Kidney glomerular epithelial cell (primary cell): ENCODE data around the gene KLHL12.
A peak's percentile ranks its signal among the peaks of the same experiment; 100 is the strongest.

Experiments
- DNase-seq: peaks from one replicate; lab custom pipeline; 2025; lab: John Stamatoyannopoulos, UW

The KLHL12 gene

DNA sequence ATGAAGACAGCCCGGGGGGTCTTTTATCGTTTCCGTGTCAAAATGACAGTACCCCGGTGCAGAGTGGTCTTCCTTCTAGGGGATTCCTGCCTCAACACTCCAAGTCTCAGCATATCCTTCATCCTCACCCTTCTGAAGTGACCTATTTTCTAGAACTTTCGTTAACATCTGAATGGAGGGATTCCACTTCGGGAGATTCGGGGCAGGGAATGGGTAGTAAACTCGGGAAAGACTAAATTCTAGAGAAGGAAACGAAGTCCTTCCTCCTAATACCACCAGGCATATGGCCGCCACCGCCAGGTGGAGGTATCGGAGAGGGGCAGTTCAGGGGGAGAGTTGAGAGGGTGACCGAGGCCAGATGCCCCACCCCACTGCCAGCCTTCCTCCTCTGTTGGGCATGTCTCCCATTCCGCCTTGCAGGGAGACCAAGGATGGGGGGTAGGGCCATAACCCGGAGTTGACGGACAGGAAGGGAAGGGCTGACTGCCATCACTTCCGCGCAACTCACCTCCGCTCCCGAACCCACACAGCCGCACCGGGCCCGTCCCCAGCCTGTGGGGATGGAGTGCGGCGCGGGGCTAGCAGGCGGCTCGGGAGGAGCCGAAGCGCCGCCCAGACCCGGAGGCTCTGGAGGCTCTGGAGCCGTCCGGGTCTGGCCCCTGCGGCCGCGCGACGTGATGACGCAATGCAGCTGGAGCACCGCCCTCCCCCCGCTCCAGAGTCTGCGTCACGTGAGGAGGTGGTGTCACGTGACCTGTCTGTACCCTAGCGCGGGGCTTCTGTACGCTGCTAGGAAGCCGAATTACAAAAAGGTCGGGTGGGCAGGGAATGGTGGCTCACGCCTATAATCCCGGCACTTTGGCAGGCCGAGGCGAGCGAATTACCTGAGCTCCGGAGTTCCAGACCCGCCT, at the start of gene KLHL12:
KLHL12 (minus strand) TSS at position 654 of the 911 bp plus-strand sequence. CDS start 2,072 bp downstream, outside the sequence.
- DNase-seq, result peak; percentile 83

- no peak for DNase-seq
Measured at GRCh38 chr1:202976633-202977032, 49.6 kb upstream of the KLHL12 start.

DNA sequence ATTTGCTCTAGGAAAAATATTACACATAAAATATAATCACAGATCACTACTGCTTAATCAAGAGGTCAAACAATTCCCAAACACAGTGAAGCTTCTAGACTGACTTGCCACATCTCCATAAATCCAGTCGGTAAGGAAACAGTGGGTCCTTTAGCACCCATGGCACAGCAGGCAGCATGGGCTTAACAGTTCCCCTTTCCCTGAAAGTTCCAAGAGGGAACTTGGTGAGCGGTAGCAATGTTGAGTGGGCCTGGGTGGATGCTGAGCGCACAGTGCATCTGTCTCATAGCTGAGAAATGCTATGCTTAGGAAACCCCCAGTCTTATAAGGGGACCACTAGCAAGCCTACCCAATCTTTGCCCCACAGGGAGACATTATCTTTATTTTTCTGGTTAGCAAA, 47.8 kb upstream of the KLHL12 start:
- DNase-seq, result no peak

- DNase-seq, result no peak
Measured at GRCh38 chr1:202972046-202972445, 45.0 kb upstream of the KLHL12 start.

DNA sequence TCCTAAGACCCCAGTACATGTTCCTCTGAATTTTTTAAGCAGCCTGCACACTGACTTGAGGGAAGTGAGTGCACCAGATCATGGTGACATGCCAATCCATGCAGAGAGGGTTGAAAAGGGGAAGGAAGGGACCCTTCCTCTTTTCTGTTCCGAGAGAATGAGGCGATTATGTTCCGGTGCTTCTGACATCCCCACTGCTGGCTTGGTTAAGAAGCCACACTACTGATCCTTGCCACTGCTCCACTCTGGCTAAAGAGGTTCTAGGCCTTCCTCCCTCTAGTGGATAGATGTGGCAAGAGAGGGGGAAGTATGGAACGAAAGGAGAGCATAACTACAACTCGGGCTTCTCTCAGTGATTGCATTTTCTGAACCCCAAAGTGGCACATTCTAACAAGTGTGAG, 41.9 kb upstream of the KLHL12 start:
- DNase-seq, result peak; percentile 58

DNA sequence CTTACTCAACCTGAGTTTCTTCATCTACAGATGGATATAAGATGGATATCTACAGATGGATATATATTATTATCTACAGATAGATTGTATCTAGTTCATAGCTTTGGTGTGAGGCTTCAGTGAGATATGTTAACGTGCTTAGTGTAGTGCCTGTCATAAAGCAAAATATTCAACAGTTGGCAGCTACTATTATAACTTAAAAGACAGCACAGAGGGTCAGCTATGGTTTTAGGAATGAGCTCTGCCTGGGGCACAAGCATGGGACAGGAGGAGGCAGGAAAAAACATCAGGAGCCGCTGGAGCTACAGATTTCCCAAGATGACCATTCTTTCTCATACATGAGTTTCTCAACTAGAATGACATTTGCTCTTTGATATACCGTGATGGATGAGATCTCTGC, 41.3 kb upstream of the KLHL12 start:
- DNase-seq, result no peak

- no peak for DNase-seq
Measured at GRCh38 chr1:202967684-202968281, 40.7 kb upstream of the KLHL12 start.

DNA sequence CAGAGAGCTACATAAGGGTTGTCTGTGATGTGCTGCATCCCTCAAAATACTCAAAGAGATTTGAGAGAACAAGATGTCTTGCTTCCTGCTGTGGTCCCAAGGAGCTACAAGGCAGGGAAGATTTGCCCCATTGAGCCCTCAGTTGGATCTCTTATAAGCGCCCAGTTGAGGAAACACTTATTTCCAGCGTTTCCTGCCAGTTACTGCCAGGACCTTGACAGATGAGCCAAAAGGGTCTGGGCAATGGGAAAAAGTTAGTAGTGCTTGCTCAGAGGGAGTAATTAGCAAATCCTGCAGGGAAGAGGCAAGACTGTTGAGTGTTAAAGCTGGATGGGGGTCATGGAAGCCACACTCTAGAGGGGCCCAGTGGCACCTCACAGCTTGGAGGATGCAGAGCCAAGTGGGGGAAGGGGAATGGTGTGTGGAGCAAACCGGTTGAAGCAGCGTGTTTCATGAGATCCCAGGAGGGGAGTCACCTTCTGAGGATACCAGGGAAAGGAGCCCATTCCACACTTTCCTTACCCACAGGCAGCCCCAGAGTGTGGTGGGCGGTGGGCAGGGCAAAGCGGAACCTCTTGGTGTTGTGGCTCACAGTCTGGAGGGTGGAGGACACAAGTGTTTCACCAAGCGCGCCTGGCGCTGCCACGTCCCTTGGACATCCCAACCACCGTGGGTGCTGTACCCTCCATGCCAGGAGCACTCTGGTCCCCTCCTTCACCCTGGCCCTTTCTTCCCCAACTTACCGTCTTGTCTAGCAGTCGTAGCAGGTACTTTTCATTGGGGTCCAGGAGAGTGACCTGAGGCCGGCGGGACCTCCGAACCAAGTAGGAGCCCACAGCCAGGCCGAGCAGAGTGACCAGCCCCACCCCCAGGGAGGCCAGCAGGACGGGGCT, 39.2 kb upstream of the KLHL12 start:
- no peak for DNase-seq

GRCh38 chr1:202965422-202965821, 38.4 kb upstream of the KLHL12 start:
- no peak for DNase-seq

DNA sequence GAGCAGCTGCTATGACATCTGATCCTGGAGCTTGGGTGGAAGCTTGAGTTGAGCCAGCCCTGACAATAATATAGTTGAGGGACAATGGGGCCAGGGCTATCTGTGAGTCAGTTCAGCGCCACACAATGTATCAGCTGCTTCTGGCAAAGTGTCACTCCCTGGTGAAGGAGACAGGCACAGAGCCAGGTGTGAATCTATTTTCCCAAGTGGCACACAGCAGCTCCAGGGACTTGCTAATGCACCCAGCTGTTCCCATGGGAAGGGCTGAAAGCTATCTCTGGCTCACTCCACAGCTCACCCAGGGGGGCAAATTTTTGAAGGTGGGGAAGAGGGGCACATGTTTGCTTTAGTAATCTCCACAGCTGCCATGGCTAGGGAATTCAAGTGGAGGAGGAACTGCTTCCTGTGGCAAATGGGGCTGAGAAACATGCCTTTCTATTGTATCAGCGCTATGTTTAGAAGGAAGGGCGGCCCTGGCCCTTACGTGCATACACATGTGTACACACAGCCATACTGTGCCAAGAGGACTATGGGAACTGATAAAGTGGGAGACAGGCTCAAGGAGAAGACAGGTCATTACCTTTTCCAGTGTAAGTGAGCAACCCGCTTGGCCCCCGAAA, 37.9 kb upstream of the KLHL12 start:
- no peak for DNase-seq

DNA sequence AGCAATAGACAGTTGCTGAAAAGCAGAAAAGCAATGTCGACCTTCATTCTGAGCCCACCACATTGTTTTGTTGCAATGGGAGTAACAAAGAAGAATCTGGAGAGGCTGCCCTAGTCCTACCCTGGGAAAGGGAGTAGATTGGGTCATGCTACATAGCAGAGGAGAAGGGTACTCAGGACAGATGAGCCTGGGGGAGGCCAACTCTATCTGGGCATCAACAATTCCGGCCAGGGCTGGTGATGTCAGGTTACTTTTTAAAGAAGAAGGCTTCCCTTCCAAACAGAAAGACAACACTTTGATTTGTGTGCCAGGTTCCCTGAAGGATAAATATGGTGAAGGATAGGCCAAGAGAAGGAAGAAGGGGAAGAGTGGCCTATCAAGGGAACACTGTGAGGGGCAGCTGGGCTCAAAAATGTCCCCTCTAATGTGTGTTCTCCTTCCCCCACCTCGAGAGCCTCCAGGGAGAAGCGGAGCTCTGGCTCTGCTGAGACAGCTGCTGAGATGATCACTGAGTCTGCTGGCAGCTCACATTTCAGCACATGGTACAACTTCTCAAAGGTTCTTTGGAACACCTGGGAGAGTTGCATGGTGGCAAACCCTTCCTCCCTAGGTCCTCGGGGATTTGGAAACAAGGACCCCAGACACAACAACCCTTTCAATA, 34.3 kb upstream of the KLHL12 start:
- DNase-seq, result no peak

- peak; percentile 39 for DNase-seq
Measured at GRCh38 chr1:202959276-202959620, 32.2 kb upstream of the KLHL12 start.

DNA sequence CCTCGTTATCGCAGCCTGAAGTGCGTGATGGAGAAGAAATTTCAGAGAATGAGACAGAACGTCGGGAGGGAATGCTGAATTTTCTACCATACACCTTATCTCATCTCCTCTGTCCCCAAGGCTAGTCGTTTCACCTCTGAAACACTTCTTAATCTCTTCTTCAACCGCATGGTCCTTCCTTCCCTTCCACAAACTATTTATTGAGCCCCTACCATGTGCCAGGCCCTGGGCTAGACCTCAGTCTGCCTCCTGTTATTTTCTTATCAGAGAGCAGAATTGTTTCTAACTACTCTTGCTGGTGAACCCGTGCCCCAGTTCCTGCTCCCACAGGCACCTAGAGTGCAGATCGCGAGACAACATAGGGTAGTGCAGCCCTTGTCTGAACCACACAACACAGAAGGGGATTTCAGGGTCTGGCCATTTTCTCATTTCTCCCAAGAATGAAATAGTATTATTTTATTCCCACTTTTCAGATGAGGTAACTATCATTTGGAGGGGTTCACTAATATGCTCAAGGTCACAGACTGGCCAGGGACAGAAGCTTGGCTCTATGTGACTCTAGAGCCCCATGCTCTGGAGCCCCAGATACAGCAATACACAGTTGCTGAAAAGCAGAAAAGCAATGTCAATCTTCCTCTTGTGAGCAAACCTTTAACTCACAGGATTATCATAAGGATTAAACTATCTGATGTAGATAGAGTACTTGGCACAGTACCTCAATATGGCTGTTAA, 31.7 kb upstream of the KLHL12 start:
- DNase-seq, result no peak

DNA sequence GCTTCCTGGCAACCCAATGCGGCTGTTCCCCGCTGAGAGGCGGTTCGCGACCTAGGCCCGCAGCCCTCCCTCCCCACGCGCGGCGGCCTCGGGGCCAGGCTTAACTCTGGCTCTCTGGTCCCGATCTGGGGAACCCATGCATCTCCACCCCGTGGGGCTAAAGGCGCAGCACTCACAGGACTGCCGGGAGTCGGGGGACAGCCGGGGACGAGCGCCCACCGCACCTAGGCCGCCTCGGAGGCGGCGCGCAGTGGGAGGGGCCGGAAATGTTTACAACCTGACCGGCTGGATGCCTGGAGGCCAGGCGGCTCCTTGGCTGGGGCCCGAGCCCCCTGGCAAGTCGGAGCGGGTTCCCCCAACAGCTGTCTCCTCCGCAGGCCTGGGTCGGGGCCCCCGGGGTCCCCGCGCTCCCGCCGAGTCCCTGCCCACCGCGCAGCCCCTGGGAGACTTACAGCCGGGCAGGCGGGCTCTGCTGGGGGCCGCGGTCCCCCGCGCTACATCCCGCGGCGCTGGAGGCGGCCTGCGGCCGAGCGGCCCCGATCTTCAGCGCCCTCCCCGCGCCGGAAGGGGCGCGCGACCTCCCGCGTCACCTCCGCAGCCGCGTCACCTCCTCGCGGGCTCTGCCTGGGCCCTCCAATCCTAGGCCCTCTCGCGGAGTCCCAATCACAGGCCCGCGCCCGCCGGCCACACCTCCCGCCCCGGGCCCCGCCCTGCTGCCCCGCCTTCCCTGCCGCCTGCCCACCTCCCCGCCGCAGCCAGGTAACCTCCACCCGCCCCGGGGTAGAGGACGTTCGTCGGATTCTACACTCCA, 30.9 kb upstream of the KLHL12 start, which contains the start of gene ADIPOR1:
ADIPOR1 (minus strand) TSS at position 580 of the 811 bp plus-strand sequence. CDS start 7,242 bp downstream, outside the sequence.
- DNase-seq, result peak; percentile 73

DNA sequence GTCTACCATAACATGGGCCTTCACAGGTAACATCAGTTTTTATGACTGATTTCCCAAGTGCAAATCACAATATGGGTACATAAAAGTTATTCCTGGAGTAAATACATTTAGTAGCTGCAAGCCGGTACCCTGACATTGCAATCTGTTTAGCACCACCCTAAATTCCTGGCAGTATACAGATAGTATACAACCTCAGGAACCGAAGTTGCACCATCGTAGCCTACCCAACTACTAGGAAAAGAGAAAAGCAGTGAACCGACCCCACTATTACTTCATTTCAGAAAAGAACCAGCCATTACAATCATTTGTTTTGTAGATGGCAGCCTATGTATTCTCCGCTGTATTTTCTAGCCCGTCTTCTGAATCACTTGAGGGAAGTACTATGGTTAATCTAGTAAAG, 29.9 kb upstream of the KLHL12 start:
- DNase-seq, result no peak

GRCh38 chr1:202954057-202954745, 27.2 kb upstream of the KLHL12 start:
- no peak for DNase-seq

GRCh38 chr1:202953392-202953791, 26.4 kb upstream of the KLHL12 start:
- DNase-seq, result no peak

GRCh38 chr1:202952818-202953217, 25.8 kb upstream of the KLHL12 start:
- no peak for DNase-seq

DNA sequence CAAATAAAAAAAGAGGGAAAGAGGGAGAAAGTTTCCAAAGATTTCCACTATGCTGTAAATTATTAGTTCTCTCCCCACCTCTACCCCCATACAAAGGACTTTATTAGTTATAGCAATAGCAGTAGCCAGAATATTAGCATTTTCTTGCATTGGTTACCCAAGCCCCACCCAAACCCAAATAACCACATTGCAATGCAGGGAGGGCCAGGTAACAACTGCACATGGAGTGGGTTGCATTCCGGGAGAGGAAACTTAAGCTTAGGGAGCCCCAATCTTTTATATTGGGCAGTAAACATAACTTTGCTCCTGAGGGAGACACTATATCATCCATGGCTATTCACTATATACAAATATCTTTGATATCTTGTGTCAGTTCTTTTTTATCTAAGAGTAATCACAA, 25.1 kb upstream of the KLHL12 start:
- DNase-seq, result no peak
